ENCODE results near the gene WFIKKN2.

The WFIKKN2 gene, protein sequence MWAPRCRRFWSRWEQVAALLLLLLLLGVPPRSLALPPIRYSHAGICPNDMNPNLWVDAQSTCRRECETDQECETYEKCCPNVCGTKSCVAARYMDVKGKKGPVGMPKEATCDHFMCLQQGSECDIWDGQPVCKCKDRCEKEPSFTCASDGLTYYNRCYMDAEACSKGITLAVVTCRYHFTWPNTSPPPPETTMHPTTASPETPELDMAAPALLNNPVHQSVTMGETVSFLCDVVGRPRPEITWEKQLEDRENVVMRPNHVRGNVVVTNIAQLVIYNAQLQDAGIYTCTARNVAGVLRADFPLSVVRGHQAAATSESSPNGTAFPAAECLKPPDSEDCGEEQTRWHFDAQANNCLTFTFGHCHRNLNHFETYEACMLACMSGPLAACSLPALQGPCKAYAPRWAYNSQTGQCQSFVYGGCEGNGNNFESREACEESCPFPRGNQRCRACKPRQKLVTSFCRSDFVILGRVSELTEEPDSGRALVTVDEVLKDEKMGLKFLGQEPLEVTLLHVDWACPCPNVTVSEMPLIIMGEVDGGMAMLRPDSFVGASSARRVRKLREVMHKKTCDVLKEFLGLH

DNA sequence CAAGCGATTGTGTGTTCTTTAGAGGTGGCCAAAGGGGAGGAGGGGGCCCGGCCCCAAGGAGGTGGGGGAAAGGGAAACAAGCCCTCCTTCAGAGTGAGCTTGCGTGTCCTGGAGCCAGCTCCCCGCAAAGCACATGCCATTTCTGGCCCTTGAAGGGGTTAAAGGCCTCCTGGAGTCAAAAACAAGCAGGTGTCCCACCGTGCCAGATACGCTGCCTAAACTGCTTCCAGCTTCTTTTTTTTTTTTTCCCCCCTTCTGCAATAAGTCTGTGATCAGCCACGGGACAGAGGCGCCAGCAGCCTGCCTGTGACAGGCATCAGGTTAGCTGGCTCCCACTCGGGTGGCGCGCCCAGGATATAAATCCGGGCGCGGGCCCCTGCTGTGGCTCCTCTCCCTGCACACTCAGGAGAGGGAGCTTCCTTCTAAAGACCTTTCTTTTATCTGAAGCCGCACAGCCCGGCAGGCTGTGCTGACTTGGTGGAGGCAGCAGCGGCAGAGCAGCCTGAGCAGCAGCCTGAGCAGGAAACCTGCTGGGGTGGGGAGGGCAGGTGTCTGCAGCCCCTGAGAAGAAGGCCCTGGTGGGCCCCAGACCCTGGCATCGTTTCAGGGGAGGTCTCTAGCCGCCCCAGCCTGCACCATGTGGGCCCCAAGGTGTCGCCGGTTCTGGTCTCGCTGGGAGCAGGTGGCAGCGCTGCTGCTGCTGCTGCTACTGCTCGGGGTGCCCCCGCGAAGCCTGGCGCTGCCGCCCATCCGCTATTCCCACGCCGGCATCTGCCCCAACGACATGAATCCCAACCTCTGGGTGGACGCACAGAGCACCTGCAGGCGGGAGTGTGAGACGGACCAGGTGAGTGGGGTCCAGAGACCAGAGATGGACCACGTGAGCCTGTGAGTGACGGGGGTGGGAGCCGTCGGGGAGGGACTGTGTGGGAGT lies at the start of gene WFIKKN2:
WFIKKN2 (plus strand) TSS at position 286 of the 934 bp plus-strand sequence; CDS start at position 638, 352 bp downstream.
- in situ Hi-C loops (cut with HindIII; ENCODE audit: low pct_unique_long_range_greater_than_20kb, low sequenced_read_pairs) = no loop called here
- TF ChIP-seq JUND (IDR thresholded peaks at IDR 0.05; ENCODE audit: low read depth) = no peak
- DNase-seq (ENCODE audit: low read depth in 1 of 2, low spot score in 1 of 2) = no peak

DNA sequence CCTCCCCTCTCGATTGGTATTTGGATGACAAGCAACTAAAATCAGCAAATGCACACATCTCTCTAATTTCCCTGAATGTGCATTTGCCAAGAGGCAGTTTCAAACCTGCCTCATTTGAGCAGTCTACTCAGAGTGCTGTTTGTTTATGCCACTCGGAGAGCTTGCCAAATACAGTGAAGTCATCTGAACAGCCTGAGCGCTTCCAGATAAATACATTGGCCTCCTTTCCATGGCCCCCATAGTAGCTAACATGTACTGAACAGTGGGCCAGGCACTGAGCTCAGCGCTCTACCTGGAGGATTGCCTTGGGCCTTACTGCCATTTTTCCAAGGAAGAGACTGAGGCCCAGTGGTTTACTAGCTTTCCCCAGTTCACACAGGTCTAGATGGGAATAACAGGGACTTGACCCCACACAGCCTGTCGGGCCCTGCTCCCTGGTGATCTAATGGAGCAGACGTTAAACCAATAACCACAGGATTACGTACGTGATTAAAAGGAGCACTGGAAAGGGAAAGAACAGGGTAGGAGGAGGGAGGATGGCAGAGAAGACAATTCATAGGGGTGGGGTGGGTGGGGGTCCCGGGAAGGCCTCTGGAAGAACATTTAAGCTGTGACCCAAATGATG lies 49.3 kb upstream of the WFIKKN2 start:
- DNase-seq (ENCODE audit: low read depth in 1 of 2, low spot score in 1 of 2) = peak; percentile 63 to 97
- TF ChIP-seq JUND (IDR thresholded peaks at IDR 0.05; ENCODE audit: low read depth) = no peak
- in situ Hi-C loops (cut with HindIII; ENCODE audit: low pct_unique_long_range_greater_than_20kb, low sequenced_read_pairs) = no loop called here

DNA sequence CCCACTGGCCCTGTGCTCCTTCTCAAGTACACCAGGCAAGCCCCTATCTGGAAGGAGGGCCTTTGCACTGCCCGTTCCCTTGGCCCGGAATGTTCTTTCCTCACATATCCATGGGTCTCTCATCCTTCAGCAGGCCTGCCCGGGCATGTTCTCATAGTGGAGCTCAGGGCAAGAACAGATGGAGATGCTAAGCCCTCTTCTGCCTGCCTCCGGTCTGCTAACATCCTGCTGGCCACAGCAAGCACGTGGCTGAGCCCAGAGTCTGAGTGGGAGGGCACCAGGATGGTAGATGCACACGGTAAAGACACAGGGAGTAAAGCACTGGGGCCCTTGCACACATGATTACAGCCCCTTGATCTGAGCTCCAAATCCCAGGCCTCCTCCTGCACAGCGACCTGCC lies 48.3 kb upstream of the WFIKKN2 start:
- in situ Hi-C loops (cut with HindIII; ENCODE audit: low pct_unique_long_range_greater_than_20kb, low sequenced_read_pairs) = no loop called here
- DNase-seq (ENCODE audit: low read depth in 1 of 2, low spot score in 1 of 2) = peak in 1 of 2 experiments; percentile 44
- TF ChIP-seq JUND (IDR thresholded peaks at IDR 0.05; ENCODE audit: low read depth) = no peak

DNA sequence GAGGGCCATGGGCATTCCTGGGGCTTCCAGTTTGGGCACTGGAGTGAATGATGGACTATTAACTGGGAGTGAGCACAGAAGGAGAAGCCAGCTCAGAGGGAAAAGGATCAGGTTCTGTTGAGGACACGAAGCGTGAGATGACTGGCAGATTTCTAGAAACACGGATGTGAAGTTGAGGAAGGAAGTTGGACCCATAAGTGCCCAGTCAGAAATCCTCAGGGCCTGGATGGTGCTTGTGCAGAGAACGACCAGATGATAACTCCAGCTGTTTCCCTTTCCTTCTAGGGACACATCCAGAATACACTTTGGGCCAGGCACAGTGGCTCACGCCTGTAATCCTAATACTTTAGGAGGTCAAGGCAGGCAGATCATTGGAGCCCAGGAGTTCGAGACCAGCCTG lies 44.8 kb upstream of the WFIKKN2 start:
- no peak for DNase-seq (ENCODE audit: low read depth in 1 of 2, low spot score in 1 of 2)
- no peak for TF ChIP-seq JUND (IDR thresholded peaks at IDR 0.05; ENCODE audit: low read depth)
- in situ Hi-C loops (cut with HindIII; ENCODE audit: low pct_unique_long_range_greater_than_20kb, low sequenced_read_pairs) = no loop called here

DNA sequence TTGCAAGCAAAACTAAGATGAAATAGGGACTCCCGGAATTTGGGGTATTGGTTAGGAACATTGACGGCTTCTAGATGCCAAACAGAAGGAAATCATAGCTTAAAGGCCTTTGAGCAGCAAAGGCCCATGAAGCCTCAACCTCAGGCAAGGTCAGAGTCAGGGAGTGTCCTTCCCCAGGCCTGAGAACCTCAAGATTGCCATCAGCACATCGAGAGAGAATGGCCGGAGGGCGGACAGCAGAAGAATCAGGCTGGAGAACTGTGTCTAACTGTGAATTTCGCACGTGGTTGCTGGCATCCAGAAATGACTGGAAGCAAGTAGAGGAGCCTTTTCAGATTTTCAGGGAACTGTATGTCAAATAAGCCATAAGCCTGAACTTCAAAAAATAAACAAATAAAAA lies 43.3 kb upstream of the WFIKKN2 start:
- in situ Hi-C loops (cut with HindIII; ENCODE audit: low pct_unique_long_range_greater_than_20kb, low sequenced_read_pairs) = no loop called here
- peak in 1 of 2 experiments; percentile 85 for DNase-seq (ENCODE audit: low read depth in 1 of 2, low spot score in 1 of 2)
- no peak for TF ChIP-seq JUND (IDR thresholded peaks at IDR 0.05; ENCODE audit: low read depth)

DNA sequence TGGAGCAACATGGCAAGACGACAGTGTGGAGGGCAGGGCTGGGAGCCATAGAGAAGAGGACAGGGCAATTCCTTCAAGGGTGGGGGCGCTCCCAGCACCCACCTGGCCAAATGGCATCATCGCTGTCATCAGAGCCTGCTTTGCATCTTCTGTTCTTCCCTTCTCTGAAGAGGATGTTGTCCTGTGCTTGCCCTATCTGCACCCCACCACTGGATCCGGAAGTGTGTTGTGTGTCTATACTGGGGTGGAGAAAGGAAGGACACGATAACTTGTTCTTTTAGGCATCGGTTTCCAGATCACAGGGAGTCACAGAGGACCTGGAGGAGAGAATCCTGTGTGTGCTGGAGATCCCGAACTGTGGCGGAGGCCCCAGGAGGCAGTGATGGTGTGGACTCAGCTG lies 42.4 kb upstream of the WFIKKN2 start:
- in situ Hi-C loops (cut with HindIII; ENCODE audit: low pct_unique_long_range_greater_than_20kb, low sequenced_read_pairs) = no loop called here
- TF ChIP-seq JUND (IDR thresholded peaks at IDR 0.05; ENCODE audit: low read depth) = no peak
- DNase-seq (ENCODE audit: low read depth in 1 of 2, low spot score in 1 of 2) = no peak

DNA sequence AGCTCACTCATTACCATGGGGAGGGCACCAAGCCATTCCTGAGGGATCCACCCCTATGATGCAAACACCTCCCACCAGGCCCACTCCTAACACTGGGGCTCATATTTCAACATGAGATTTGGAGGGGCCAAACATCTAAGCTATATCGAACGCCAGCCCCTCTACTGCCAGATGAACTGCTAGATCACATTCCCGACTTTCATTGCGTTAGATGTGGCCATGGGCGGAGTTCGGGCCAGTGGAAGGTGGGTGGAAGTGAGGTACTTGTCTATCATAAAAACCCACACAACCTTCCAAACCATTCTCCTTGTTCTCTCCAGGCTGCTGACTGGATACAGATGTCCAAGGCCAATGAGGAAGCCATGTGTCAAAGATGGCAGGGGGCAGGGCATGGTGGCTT lies 41.0 kb upstream of the WFIKKN2 start:
- DNase-seq (ENCODE audit: low read depth in 1 of 2, low spot score in 1 of 2) = no peak
- no peak for TF ChIP-seq JUND (IDR thresholded peaks at IDR 0.05; ENCODE audit: low read depth)
- in situ Hi-C loops (cut with HindIII; ENCODE audit: low pct_unique_long_range_greater_than_20kb, low sequenced_read_pairs) = no loop called here

DNA sequence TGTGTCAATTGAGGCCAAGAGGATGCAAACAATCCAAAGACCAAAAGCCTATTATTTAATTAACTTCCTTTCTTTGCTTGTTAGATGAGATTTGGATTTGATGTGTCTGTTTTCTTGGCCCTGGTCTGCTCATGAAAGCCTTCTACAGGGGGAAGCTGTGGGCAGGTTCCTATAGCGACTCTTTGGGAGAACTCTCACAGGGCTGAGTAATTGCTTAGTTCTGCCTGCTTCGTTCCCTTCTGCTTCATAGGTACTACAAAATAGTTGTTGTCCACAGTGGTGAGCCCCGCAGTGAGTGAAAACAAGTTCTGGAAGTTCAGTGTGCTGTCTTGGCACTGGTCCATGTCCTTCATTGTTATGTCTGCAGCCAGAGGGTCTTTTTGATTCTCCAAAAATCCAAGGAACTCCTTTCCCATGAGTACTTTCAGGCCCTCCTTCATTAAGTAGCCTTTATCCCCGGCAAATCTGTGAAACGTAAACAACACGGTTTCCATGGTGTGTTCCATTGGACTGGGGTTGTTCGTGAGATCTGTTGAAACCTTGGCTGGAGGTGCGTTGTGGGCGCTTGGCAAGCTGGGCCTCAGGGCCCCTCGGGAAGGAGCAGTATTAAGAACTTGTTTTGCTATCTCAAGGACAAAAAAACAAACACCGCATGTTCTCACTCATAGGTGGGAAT lies 38.1 kb upstream of the WFIKKN2 start:
- no peak for TF ChIP-seq JUND (IDR thresholded peaks at IDR 0.05; ENCODE audit: low read depth)
- in situ Hi-C loops (cut with HindIII; ENCODE audit: low pct_unique_long_range_greater_than_20kb, low sequenced_read_pairs) = no loop called here
- peak in 1 of 2 experiments; percentile 35 for DNase-seq (ENCODE audit: low read depth in 1 of 2, low spot score in 1 of 2)

DNA sequence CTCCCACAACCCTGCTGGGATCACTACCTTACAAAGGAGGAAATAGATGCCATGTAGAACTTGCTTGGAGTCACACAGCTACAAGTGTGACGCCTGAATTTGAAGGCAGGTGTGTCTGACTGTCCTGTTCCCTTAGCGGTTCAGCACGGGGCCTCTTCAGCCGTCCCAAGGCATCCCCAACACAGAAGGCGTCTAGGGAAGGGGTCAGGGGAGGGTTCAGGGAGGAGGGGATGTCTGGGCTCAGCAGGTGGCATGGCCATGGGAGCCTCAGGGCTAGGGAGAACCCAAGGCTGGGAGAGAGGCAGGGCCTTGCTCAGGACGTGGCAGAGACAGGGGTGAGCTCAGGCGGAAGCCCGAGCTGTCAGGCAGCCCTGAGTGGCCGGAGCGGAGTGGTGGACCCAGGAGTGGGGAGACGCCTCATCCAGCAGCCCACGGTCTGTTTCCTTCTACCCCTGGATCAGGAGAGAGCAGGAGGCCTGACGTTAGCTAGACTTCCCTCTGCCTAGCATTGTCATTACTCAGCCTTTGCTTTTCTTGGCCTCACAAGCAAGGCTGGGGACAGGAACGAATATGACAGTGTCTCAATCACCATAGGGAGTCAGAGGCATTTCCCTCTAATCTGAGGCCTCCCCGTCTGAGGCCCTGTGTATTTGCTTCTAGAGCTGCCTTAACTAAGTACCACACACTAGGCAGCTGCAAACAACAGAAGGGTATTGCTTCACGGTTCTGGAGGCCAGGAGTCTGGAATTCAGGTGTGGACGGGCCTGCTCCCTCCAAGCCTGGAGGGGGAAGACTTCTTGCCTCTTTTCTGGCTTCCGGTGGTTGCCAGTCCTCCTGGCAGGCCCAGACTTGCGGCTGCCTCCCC lies 36.7 kb upstream of the WFIKKN2 start:
- DNase-seq (ENCODE audit: low read depth in 1 of 2, low spot score in 1 of 2) = no peak
- TF ChIP-seq JUND (IDR thresholded peaks at IDR 0.05; ENCODE audit: low read depth) = no peak
- in situ Hi-C loops (cut with HindIII; ENCODE audit: low pct_unique_long_range_greater_than_20kb, low sequenced_read_pairs) = no loop called here

DNA sequence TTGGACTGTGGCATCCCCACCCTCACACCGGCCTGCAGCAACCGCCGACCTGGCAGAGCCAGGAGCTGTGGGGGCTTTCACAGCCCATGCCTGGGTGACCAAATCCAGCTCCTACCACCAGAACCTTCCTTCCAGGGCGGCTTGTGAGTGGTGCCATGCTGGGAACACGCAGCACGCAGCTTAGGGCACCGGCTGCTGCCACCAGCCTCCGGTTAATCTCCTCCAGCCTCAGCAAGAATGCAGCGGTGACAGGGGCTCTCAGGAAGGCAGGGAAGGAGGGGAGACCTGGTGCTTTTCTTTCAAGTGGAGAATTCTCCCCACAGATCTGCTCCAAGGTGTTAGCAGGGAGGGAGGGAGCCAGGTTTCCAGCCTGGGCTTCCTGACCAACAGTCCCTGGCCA lies 35.8 kb upstream of the WFIKKN2 start:
- no peak for DNase-seq (ENCODE audit: low read depth in 1 of 2, low spot score in 1 of 2)
- in situ Hi-C loops (cut with HindIII; ENCODE audit: low pct_unique_long_range_greater_than_20kb, low sequenced_read_pairs) = no loop called here
- no peak for TF ChIP-seq JUND (IDR thresholded peaks at IDR 0.05; ENCODE audit: low read depth)

DNA sequence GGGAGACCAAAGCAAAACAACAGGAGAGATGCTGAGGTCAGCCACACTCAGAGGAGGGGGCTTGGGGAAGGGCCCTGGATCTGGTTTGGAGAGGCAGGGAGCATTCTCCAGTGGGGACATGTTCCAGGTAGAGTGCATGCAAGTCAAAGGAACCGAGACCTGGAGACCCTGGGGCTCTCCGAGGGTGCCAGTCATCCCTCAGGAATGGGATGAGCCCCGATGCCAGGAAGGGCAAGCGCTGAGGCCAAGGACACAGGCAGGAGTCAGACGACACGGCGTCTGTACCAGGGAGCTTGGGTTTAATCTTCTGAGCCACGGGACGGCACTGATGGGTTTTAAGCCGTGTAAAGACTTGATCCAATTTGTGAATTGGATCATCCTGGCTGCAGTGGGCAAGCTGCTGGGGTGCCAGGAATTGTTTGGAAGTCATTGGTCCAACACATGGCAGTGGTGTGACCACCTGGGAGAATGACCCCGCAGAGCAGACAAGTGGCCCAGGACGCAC lies 35.1 kb upstream of the WFIKKN2 start:
- DNase-seq (ENCODE audit: low read depth in 1 of 2, low spot score in 1 of 2) = no peak
- in situ Hi-C loops (cut with HindIII; ENCODE audit: low pct_unique_long_range_greater_than_20kb, low sequenced_read_pairs) = no loop called here
- no peak for TF ChIP-seq JUND (IDR thresholded peaks at IDR 0.05; ENCODE audit: low read depth)
